GM12892 (cell line): ENCODE measurements around the gene SLCO1A2.

ENCODE experiments used
- POLR2A ChIP-seq: IDR thresholded peaks from 2 replicates; pipeline ENCODE4 v1.6.1; 2011; ENCODE audit warnings: low read depth, low read length, control low read depth
- POLR2AphosphoS5 ChIP-seq: IDR thresholded peaks from 2 replicates; pipeline ENCODE4 v1.6.1; 2011; ENCODE audit warnings: low read depth, low read length, control low read depth
- TAF1 ChIP-seq: IDR thresholded peaks from 2 replicates; pipeline ENCODE4 v1.6.1; 2011; ENCODE audit warnings: low read depth, mild to moderate bottlenecking, control low read depth, low read length, borderline replicate concordance

DNA sequence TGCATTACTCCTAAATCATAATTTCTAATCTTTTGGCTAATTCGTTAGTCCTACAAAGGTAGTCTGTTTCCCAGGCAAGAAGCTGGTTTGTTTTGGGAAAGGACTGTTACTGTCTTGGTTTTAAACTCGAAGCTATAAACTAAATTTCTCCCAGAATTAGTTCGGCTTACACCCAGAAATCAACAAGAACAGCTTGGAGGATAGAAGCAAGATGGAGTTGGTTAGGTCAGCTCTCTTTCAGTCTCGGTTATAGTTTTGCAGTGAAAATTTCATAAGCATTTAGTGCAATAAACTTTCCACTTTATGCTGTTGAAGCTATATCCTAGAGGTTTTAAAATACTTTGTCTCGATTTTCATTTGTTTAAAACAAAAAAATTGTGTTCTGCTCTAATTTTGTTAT is 100.3 kb downstream of the SLCO1A2 start:
- TF ChIP-seq POLR2A = no peak
- no peak for TF ChIP-seq TAF1
- TF ChIP-seq POLR2AphosphoS5 = no peak
